Measurements from ENCODE around the gene AKR1A1.

The AKR1A1 gene

GRCh38 chr1:45617618-45618017, 67.0 kb downstream of the AKR1A1 start:
- no peak for DNase-seq (ENCODE audit: low read depth in 3 of 3)

- DNase-seq (ENCODE audit: low read depth in 3 of 3) = no peak
Observed at GRCh38 chr1:45619149-45619921, 68.7 kb downstream of the AKR1A1 start.

Measured in stimulated activated CD4-positive, alpha-beta T cell treated with anti-CD3 and anti-CD28 coated beads, TNF-alpha, amount 100 ng/mL, for 48 hours (primary cell).